Kidney (tissue), 14 donors: ENCODE results near the gene DDIT4. TPM values are rescaled to one million over a fixed set of nuclear protein-coding genes. Genes with fewer than 3 reads are reported as not detected.

Source experiments
- DNase-seq, 5 donors: peaks; one replicate each; pipeline ENCODE4 v3.0.0-alpha.2; 2013 to 2020
- FAIRE-seq: peaks from 2 replicates; lab custom pipeline; 2012; peaks lifted over from hg19 to GRCh38; lab: Jason Lieb, UNC
- H3K27ac ChIP-seq, 2 donors: one replicate each; pipeline ENCODE4 v1.7.0; 2013; ENCODE audit warnings: low read depth in 2 of 2, low read length in 2 of 2, inconsistent platforms in 1 of 2
- H3K27me3 ChIP-seq: one replicate; pipeline ENCODE4 v1.7.1; 2013; ENCODE audit warnings: low read length, inconsistent platforms; ENCODE audit not compliant: control insufficient read depth, insufficient read depth
- H3K36me3 ChIP-seq, 3 donors: one replicate each; pipeline versions ENCODE4 v1.7.0 to v1.7.1; 2013; ENCODE audit warnings: low read length in 3 of 3, control low read depth in 1 of 3, inconsistent platforms in 1 of 3; ENCODE audit not compliant: insufficient read depth in 3 of 3, control insufficient read depth in 2 of 3
- H3K4me1 ChIP-seq, 3 donors: one replicate each; pipeline versions ENCODE4 v1.7.0 to v1.7.1; 2013; ENCODE audit warnings: low read length in 3 of 3, inconsistent platforms in 1 of 3, low read depth in 1 of 3; ENCODE audit not compliant: control insufficient read depth in 2 of 3, insufficient read depth in 2 of 3
- H3K4me3 ChIP-seq, 3 donors: one replicate each; pipeline versions ENCODE4 v1.7.0 to v1.8.1; 2013; ENCODE audit warnings: low read length in 3 of 3, control low read depth in 1 of 3, inconsistent platforms in 1 of 3
- H3K9ac ChIP-seq, 3 donors: one replicate each; pipeline versions ENCODE4 v1.7.0 to v1.7.1; 2013; ENCODE audit warnings: low read length in 3 of 3, control low read depth in 1 of 3, inconsistent platforms in 1 of 3
- H3K9me3 ChIP-seq, 3 donors: one replicate each; pipeline versions ENCODE4 v1.7.0 to v1.7.1; 2013; ENCODE audit warnings: low read length in 3 of 3, control low read depth in 1 of 3, inconsistent platforms in 1 of 3; ENCODE audit not compliant: control insufficient read depth in 2 of 3, insufficient read depth in 1 of 3
- CTCF ChIP-seq: IDR thresholded peaks from 3 replicates; pipeline ENCODE4 v1.5.1; 2012; ENCODE audit warnings: mild to moderate bottlenecking, moderate library complexity, borderline replicate concordance; ENCODE audit not compliant: insufficient read depth; ENCODE audit errors: extremely low read depth
- intact Hi-C: fragments of 100-400 bp; cut with DNase I; formaldehyde crosslinking; loops from one replicate; pipeline ENCODE4 v1.11.1; 2022
- polyA plus RNA-seq: library from polyadenylated mRNA; stranded (reverse); fragments of 350-450 nt; fragmentation: Illumina TruSeq; extraction: RNeasy Lipid Tissue Mini Kit (QIAGEN cat#74804); gene quantifications from one replicate; pipeline ENCODE4 v1.2.3, GENCODE V29; 2014; ENCODE audit warnings: low read depth, low replicate concordance; ENCODE audit not compliant: insufficient read depth
- total RNA-seq: library from RNA; stranded (reverse); fragmentation: NEBNext Ultra II Directional; extraction: Animal tissue kit (Norgen Biotek cat#: 25700); gene quantifications from one replicate; pipeline ENCODE4 v1.2.1, GENCODE V29; 2021
- donor health status: control.
- donor health status: control.
- donor health status: control.
- donor health status: control.
- donor health status: control.
- donor health status: DM: yes; HTN: yes; CAD: no.
- donor health status: Normal renal cell carcinoma (clear cell type).

The DDIT4 gene
- total and polyA plus RNA-seq, 2 donors from 2014 or later = 96.9 to 292 TPM

GRCh38 chr10:72238392-72239175 lies 35.1 kb upstream of the DDIT4 start:
- Histone ChIP-seq H3K27me3 (no peaks in the 10 kb centered on the region), H3K9ac (no peak overlapping the region), H3K27ac (no peak overlapping the region), H3K36me3 (peaks cover 0 to 11% (median 10%) of the 10 kb centered on the region in 3 donors), H3K9me3 (no peaks in the 10 kb centered on the region), H3K4me3 (no peak overlapping the region), H3K4me1 (peaks cover 1 to 5% (median 2%) of the 10 kb centered on the region in 3 donors)
- intact Hi-C loops = no loop called here
- no peak for TF ChIP-seq CTCF
- FAIRE-seq (no peak), DNase-seq (no peak)

GRCh38 chr10:72239409-72239808 lies 34.3 kb upstream of the DDIT4 start:
- TF ChIP-seq CTCF = no peak
- no peak overlapping the region for H3K9ac ChIP-seq
- FAIRE-seq (no peak), DNase-seq (no peak)
- intact Hi-C loops = no loop called here
- H3K4me3 ChIP-seq = no peak overlapping the region
- no peak overlapping the region for H3K27ac ChIP-seq
- no peaks in the 10 kb centered on the region for H3K27me3 ChIP-seq
- H3K4me1 ChIP-seq = peaks cover 7 to 13% (median 8%) of the 10 kb centered on the region in 3 donors
- peaks cover 0 to 10% (median 8%) of the 10 kb centered on the region in 3 donors for H3K36me3 ChIP-seq
- H3K9me3 ChIP-seq = no peaks in the 10 kb centered on the region

GRCh38 chr10:72240371-72240770 lies 33.4 kb upstream of the DDIT4 start:
- intact Hi-C loops = no loop called here
- Histone ChIP-seq H3K9ac (no peak overlapping the region), H3K27ac (no peak overlapping the region), H3K27me3 (no peaks in the 10 kb centered on the region), H3K36me3 (peaks cover 0 to 7% (median 4%) of the 10 kb centered on the region in 3 donors), H3K9me3 (no peaks in the 10 kb centered on the region), H3K4me1 (peaks cover 10 to 23% (median 13%) of the 10 kb centered on the region in 3 donors), H3K4me3 (no peak overlapping the region)
- DNase-seq = no peak
- no peak for TF ChIP-seq CTCF
- no peak for FAIRE-seq
